SK-N-SH (cell line): Measurements from ENCODE around the gene ADCY10.

Experiments used
- ELF1 ChIP-seq: IDR thresholded peaks from 2 replicates; pipeline ENCODE4 v1.4.0; 2012
- GABPA ChIP-seq: IDR thresholded peaks from 2 replicates; pipeline ENCODE4 v1.4.0; 2012; ENCODE audit warnings: low read depth, mild to moderate bottlenecking
- NRF1 ChIP-seq: IDR thresholded peaks from 2 replicates; pipeline ENCODE4 v1.6.1; 2012; ENCODE audit warnings: low read depth, mild to moderate bottlenecking, low read length
- POLR2AphosphoS5 ChIP-seq: IDR thresholded peaks from 2 replicates; pipeline ENCODE4 v1.6.1; 2012; ENCODE audit warnings: low read depth, low read length
- RAD21 ChIP-seq: IDR thresholded peaks from 2 replicates; pipeline ENCODE4 v1.6.1; 2012; ENCODE audit warnings: mild to moderate bottlenecking, low read length
- RFX5 ChIP-seq: IDR thresholded peaks from 2 replicates; pipeline ENCODE4 v1.6.1; 2012; ENCODE audit warnings: mild to moderate bottlenecking, improper control_type of control experiment, low read length
- SMC3 ChIP-seq: IDR thresholded peaks from 2 replicates; pipeline ENCODE4 v1.6.1; 2012; ENCODE audit warnings: low read depth, low read length, improper control_type of control experiment
- TAF1 ChIP-seq: IDR thresholded peaks from 2 replicates; pipeline ENCODE4 v1.6.1; 2012; ENCODE audit warnings: low read depth, mild to moderate bottlenecking, low read length, moderate library complexity, borderline replicate concordance
- TCF12 ChIP-seq: IDR thresholded peaks from 2 replicates; pipeline ENCODE4 v1.4.0; 2012
- YY1 ChIP-seq: IDR thresholded peaks from 2 replicates; pipeline ENCODE4 v1.4.0; 2012; ENCODE audit warnings: low read depth, mild to moderate bottlenecking
- TF ChIP-seq, protein P1 (sequence below): IDR thresholded peaks from 2 replicates; pipeline ENCODE4 v1.4.0; 2012; ENCODE audit warnings: low read depth, borderline replicate concordance
- TF ChIP-seq, protein P2 (sequence below): fragments of 200-600 bp; sonication (generic); IDR thresholded peaks from 2 replicates; pipeline ENCODE4 v1.6.1; 2017; ENCODE audit warnings: antibody characterized with exemption, mild to moderate bottlenecking, moderate library complexity
- TF ChIP-seq, protein P3 (sequence below): IDR thresholded peaks from 2 replicates; pipeline ENCODE4 v1.6.1; 2012; ENCODE audit warnings: mild to moderate bottlenecking, low read depth, low read length, moderate library complexity

GRCh38 chr1:167821356-167821685 is 92.6 kb downstream of the ADCY10 start:
- TF ChIP-seq, protein P1, sequence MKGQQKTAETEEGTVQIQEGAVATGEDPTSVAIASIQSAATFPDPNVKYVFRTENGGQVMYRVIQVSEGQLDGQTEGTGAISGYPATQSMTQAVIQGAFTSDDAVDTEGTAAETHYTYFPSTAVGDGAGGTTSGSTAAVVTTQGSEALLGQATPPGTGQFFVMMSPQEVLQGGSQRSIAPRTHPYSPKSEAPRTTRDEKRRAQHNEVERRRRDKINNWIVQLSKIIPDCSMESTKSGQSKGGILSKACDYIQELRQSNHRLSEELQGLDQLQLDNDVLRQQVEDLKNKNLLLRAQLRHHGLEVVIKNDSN, result no peak
- TF ChIP-seq, protein P2, sequence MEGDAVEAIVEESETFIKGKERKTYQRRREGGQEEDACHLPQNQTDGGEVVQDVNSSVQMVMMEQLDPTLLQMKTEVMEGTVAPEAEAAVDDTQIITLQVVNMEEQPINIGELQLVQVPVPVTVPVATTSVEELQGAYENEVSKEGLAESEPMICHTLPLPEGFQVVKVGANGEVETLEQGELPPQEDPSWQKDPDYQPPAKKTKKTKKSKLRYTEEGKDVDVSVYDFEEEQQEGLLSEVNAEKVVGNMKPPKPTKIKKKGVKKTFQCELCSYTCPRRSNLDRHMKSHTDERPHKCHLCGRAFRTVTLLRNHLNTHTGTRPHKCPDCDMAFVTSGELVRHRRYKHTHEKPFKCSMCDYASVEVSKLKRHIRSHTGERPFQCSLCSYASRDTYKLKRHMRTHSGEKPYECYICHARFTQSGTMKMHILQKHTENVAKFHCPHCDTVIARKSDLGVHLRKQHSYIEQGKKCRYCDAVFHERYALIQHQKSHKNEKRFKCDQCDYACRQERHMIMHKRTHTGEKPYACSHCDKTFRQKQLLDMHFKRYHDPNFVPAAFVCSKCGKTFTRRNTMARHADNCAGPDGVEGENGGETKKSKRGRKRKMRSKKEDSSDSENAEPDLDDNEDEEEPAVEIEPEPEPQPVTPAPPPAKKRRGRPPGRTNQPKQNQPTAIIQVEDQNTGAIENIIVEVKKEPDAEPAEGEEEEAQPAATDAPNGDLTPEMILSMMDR, result no peak
- TF ChIP-seq RFX5, result no peak
- no peak for TF ChIP-seq YY1
- no peak for TF ChIP-seq SMC3
- no peak for TF ChIP-seq TCF12
- TF ChIP-seq, protein P3, sequence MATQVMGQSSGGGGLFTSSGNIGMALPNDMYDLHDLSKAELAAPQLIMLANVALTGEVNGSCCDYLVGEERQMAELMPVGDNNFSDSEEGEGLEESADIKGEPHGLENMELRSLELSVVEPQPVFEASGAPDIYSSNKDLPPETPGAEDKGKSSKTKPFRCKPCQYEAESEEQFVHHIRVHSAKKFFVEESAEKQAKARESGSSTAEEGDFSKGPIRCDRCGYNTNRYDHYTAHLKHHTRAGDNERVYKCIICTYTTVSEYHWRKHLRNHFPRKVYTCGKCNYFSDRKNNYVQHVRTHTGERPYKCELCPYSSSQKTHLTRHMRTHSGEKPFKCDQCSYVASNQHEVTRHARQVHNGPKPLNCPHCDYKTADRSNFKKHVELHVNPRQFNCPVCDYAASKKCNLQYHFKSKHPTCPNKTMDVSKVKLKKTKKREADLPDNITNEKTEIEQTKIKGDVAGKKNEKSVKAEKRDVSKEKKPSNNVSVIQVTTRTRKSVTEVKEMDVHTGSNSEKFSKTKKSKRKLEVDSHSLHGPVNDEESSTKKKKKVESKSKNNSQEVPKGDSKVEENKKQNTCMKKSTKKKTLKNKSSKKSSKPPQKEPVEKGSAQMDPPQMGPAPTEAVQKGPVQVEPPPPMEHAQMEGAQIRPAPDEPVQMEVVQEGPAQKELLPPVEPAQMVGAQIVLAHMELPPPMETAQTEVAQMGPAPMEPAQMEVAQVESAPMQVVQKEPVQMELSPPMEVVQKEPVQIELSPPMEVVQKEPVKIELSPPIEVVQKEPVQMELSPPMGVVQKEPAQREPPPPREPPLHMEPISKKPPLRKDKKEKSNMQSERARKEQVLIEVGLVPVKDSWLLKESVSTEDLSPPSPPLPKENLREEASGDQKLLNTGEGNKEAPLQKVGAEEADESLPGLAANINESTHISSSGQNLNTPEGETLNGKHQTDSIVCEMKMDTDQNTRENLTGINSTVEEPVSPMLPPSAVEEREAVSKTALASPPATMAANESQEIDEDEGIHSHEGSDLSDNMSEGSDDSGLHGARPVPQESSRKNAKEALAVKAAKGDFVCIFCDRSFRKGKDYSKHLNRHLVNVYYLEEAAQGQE, result no peak
- no peak for TF ChIP-seq GABPA
- TF ChIP-seq NRF1, result no peak
- TF ChIP-seq POLR2AphosphoS5, result no peak
- TF ChIP-seq TAF1, result no peak
- no peak for TF ChIP-seq ELF1
- no peak for TF ChIP-seq RAD21
